Transverse colon (tissue), 4 donors: ENCODE results near the gene UNC13A. TPM values are rescaled to one million over a fixed set of nuclear protein-coding genes. Genes with fewer than 3 reads are reported as not detected.

Source experiments
- DNase-seq: peaks from one replicate; pipeline ENCODE4 v3.0.0-alpha.2; 2019
- H3K27ac ChIP-seq, 4 donors: fragments of 200-600 bp; sonication (generic); 2 replicates each; pipeline ENCODE4 v1.5.1; 2016 to 2018; ENCODE audit warnings: inconsistent platforms in 4 of 4
- H3K27me3 ChIP-seq: fragments of 200-600 bp; sonication (generic); 2 replicates; pipeline ENCODE4 v1.5.1; 2017; ENCODE audit warnings: inconsistent platforms
- H3K36me3 ChIP-seq, 4 donors: fragments of 200-600 bp; sonication (generic); 2 replicates each; pipeline ENCODE4 v1.5.1; 2017 to 2019; ENCODE audit warnings: inconsistent platforms in 4 of 4
- H3K4me1 ChIP-seq, 4 donors: fragments of 200-600 bp; sonication (generic); 2 replicates each; pipeline ENCODE4 v1.5.1; 2017 to 2020; ENCODE audit warnings: inconsistent platforms in 4 of 4
- H3K4me3 ChIP-seq, 4 donors: fragments of 200-600 bp; sonication (generic); 1 replicate in 1 of 4; 2 replicates in 3 of 4; pipeline versions ENCODE4 v1.5.1 to v1.6.1; 2017 to 2019; ENCODE audit warnings: inconsistent platforms in 4 of 4
- H3K9me3 ChIP-seq, 2 donors: fragments of 200-600 bp; sonication (generic); 2 replicates each; pipeline ENCODE4 v1.5.1; 2017 to 2019; ENCODE audit warnings: inconsistent platforms in 2 of 2
- CTCF ChIP-seq, 5 experiments: fragments of 200-600 bp in 3 of 5; fragments of 450-650 bp in 2 of 5; sonication (generic) in 3 of 5; IDR thresholded peaks; 1 replicate in 2 of 5; 2 replicates in 3 of 5; pipeline ENCODE4 v1.5.1; 2016 to 2017; ENCODE audit warnings: antibody characterized with exemption in 5 of 5, inconsistent platforms in 3 of 5, mild to moderate bottlenecking in 2 of 5, moderate library complexity in 1 of 5
- EP300 ChIP-seq: sonication (generic); formaldehyde crosslinking; IDR thresholded peaks from one replicate; pipeline ENCODE4 v1.6.1; 2017; ENCODE audit warnings: antibody characterized with exemption, low read depth
- POLR2A ChIP-seq: fragments of 450-650 bp; IDR thresholded peaks from one replicate; pipeline ENCODE4 v1.6.1; 2016; ENCODE audit warnings: antibody characterized with exemption, mild to moderate bottlenecking, moderate library complexity
- POLR2AphosphoS5 ChIP-seq, 3 donors: sonication (generic); formaldehyde crosslinking; IDR thresholded peaks; one replicate each; pipeline ENCODE4 v1.6.1; 2016; ENCODE audit warnings: antibody characterized with exemption in 3 of 3
- WGBS, 2 donors: methylation state at CpG; one replicate each; pipeline ENCODE4 v1.1.5; 2018; ENCODE audit warnings: low coverage in 1 of 2; 5-methylcytosine and 5-hydroxymethylcytosine counted together
- in situ Hi-C, 4 donors: fragments of 200-750 bp; cut with MboI; loops; one replicate each; pipeline versions ENCODE4 v1.15.0 to v1.15.1; 2017; ENCODE audit warnings: low sequenced_read_pairs in 3 of 4, low pct_ligation_motif_present in 1 of 4, low pct_unique_long_range_greater_than_20kb in 1 of 4
- intact Hi-C: fragments of 100-400 bp; cut with DNase I; formaldehyde crosslinking; loops from one replicate; pipeline ENCODE4 v1.15.1; 2023; ENCODE audit warnings: low total_unique reads
- total RNA-seq, 4 donors: library from RNA; depleted of rRNA; stranded (reverse); fragments of >200 nt; gene quantifications; one replicate each; pipeline ENCODE4 v1.1.0, GENCODE V29; 2016

Gene UNC13A
- total RNA-seq, 4 donors from 2014 or later, result under 0.01 to 1.9 (median 0.30) TPM

- WGBS, 2 donors, result 93% methylated on average over 11 of the region's 22 CpGs; no CpG with 5 or more reads in 1 of the 2 donors
- in situ Hi-C loops, result no loop called here
Observed at GRCh38 chr19:17733127-17733526, 45.0 kb upstream of the UNC13A start.

GRCh38 chr19:17727843-17728242 lies 39.7 kb upstream of the UNC13A start:
- in situ Hi-C loops, result no loop called here
- no peak overlapping the region for H3K27ac ChIP-seq
- no peaks in the 10 kb centered on the region for H3K9me3 ChIP-seq
- no peaks in the 10 kb centered on the region for H3K27me3 ChIP-seq
- DNase-seq, result no peak
- H3K36me3 ChIP-seq, result peaks cover 0 to 34% (median 12%) of the 10 kb centered on the region in 4 donors
- WGBS, 2 donors, result 80 to 96% methylated on average over 1 to 13 of the region's 19 CpGs
- intact Hi-C loops, result no loop called here
- TF ChIP-seq POLR2A, result no peak
- TF ChIP-seq POLR2AphosphoS5 (IDR thresholded peaks at IDR 0.05), result no peak
- TF ChIP-seq EP300, result no peak
- no peak for TF ChIP-seq CTCF (IDR thresholded peaks at IDR 0.05)
- H3K4me1 ChIP-seq, result no peaks in the 10 kb centered on the region
- H3K4me3 ChIP-seq, result no peak overlapping the region

More at GRCh38 chr19:17733127-17733526, 45.0 kb upstream of the UNC13A start:
- H3K27ac ChIP-seq, result no peak overlapping the region
- H3K36me3 ChIP-seq, result peaks cover 0 to 21% (median 7%) of the 10 kb centered on the region in 4 donors
- no peaks in the 10 kb centered on the region for H3K27me3 ChIP-seq
- no peak for DNase-seq
- TF ChIP-seq EP300 (no peak), POLR2AphosphoS5 (IDR thresholded peaks at IDR 0.05) (no peak), CTCF (IDR thresholded peaks at IDR 0.05) (no peak), POLR2A (no peak)
- H3K4me3 ChIP-seq, result no peak overlapping the region
- no peaks in the 10 kb centered on the region for H3K4me1 ChIP-seq
- H3K9me3 ChIP-seq, result no peaks in the 10 kb centered on the region
- intact Hi-C loops, result no loop called here

GRCh38 chr19:17726964-17727773 lies 39.0 kb upstream of the UNC13A start:
- in situ Hi-C loops (no loop called here), intact Hi-C loops (no loop called here)
- Histone ChIP-seq H3K27ac (no peak overlapping the region), H3K27me3 (no peaks in the 10 kb centered on the region), H3K36me3 (peaks cover 0 to 34% (median 12%) of the 10 kb centered on the region in 4 donors), H3K4me3 (no peak overlapping the region), H3K9me3 (no peaks in the 10 kb centered on the region), H3K4me1 (peaks cover 0 to 4% (median 0%) of the 10 kb centered on the region in 4 donors)
- DNase-seq, result no peak
- TF ChIP-seq EP300 (no peak), POLR2A (no peak), POLR2AphosphoS5 (IDR thresholded peaks at IDR 0.05) (no peak), CTCF (IDR thresholded peaks at IDR 0.05) (no peak)
- WGBS, 2 donors, result 88% methylated on average over 42 of the region's 62 CpGs; no CpG with 5 or more reads in 1 of the 2 donors

GRCh38 chr19:17726136-17726741 lies 38.1 kb upstream of the UNC13A start:
- Histone ChIP-seq H3K4me3 (no peak overlapping the region), H3K27me3 (no peaks in the 10 kb centered on the region), H3K4me1 (peaks cover 3 to 13% (median 6%) of the 10 kb centered on the region in 4 donors), H3K9me3 (no peaks in the 10 kb centered on the region), H3K27ac (no peak overlapping the region), H3K36me3 (peaks cover 0 to 34% (median 9%) of the 10 kb centered on the region in 4 donors)
- DNase-seq, result no peak
- in situ Hi-C loops (no loop called here), intact Hi-C loops (no loop called here)
- TF ChIP-seq POLR2AphosphoS5 (IDR thresholded peaks at IDR 0.05) (no peak), EP300 (no peak), POLR2A (no peak), CTCF (IDR thresholded peaks at IDR 0.05) (no peak)
- WGBS, 2 donors, result 95% methylated on average over 26 of the region's 59 CpGs; no CpG with 5 or more reads in 1 of the 2 donors
